ENCODE measurements around the gene SLC12A8.
A peak's percentile ranks its signal among the peaks of the same experiment; 100 is the strongest.

SLC12A8 gene

GRCh38 chr3:125045194-125045593 is 167.4 kb downstream of the SLC12A8 start:
- no peak for DNase-seq (ENCODE audit: low read depth)
- TF ChIP-seq CTCF (IDR thresholded peaks at IDR 0.05; ENCODE audit: control insufficient read depth, extremely low read depth, insufficient read depth), result no peak
- H3K4me3 ChIP-seq (ENCODE audit: low read depth, low read length), result no peak overlapping the region

GRCh38 chr3:125043599-125044151 is 168.9 kb downstream of the SLC12A8 start:
- no peak overlapping the region for H3K4me3 ChIP-seq (ENCODE audit: low read depth, low read length)
- DNase-seq (ENCODE audit: low read depth), result peak; percentile 41
- TF ChIP-seq CTCF (IDR thresholded peaks at IDR 0.05; ENCODE audit: control insufficient read depth, extremely low read depth, insufficient read depth), result no peak

GRCh38 chr3:125042725-125043406 is 169.7 kb downstream of the SLC12A8 start:
- no peak overlapping the region for H3K4me3 ChIP-seq (ENCODE audit: low read depth, low read length)
- TF ChIP-seq CTCF (IDR thresholded peaks at IDR 0.05; ENCODE audit: control insufficient read depth, extremely low read depth, insufficient read depth), result no peak
- no peak for DNase-seq (ENCODE audit: low read depth)

GRCh38 chr3:125039131-125040100 is 173.1 kb downstream of the SLC12A8 start:
- no peak for DNase-seq (ENCODE audit: low read depth)
- no peak overlapping the region for H3K4me3 ChIP-seq (ENCODE audit: low read depth, low read length)
- TF ChIP-seq CTCF (IDR thresholded peaks at IDR 0.05; ENCODE audit: control insufficient read depth, extremely low read depth, insufficient read depth), result no peak

- H3K4me3 ChIP-seq (ENCODE audit: low read depth, low read length), result no peak overlapping the region
- TF ChIP-seq CTCF (IDR thresholded peaks at IDR 0.05; ENCODE audit: control insufficient read depth, extremely low read depth, insufficient read depth), result no peak
- DNase-seq (ENCODE audit: low read depth), result no peak
Measured at GRCh38 chr3:125037498-125038150, 174.9 kb downstream of the SLC12A8 start.

- TF ChIP-seq CTCF (IDR thresholded peaks at IDR 0.05; ENCODE audit: control insufficient read depth, extremely low read depth, insufficient read depth), result no peak
- no peak overlapping the region for H3K4me3 ChIP-seq (ENCODE audit: low read depth, low read length)
- no peak for DNase-seq (ENCODE audit: low read depth)
Measured at GRCh38 chr3:125035217-125035616, 177.3 kb downstream of the SLC12A8 start.
